SK-N-SH (cell line): ENCODE measurements around the gene EEF1AKMT4. TPM values are rescaled to one million over a fixed set of nuclear protein-coding genes. Genes with fewer than 3 reads are reported as not detected.

ENCODE experiments used
- CTCF ChIA-PET: fragments of 300-600, 350-600 bp; formaldehyde crosslinking; extraction: SDS; loops from one replicate; lab custom pipeline; 2021; lab: Yijun Ruan, JAX
- POLR2A ChIA-PET: fragments of 350-600 bp; sonication (Branson Sonifier 250); formaldehyde crosslinking; extraction: SDS; loops from one replicate; lab custom pipeline; 2020; ENCODE audit warnings: antibody characterized with exemption, inconsistent platforms; lab: Yijun Ruan, JAX
- DNase-seq: peaks from one replicate; pipeline ENCODE4 v3.0.0; 2012
- H2AFZ ChIP-seq: fragments of 200-600 bp; sonication (generic); 2 replicates; pipeline ENCODE4 v1.8.1; 2016; ENCODE audit warnings: antibody characterized with exemption, mild to moderate bottlenecking, low read depth
- H3F3A ChIP-seq: fragments of 200-600 bp; sonication (generic); replicated peaks from 2 replicates; pipeline ENCODE3; 2016; ENCODE audit warnings: antibody characterized with exemption, mild to moderate bottlenecking; ENCODE audit not compliant: insufficient read depth
- H3K27ac ChIP-seq, 2 experiments: fragments of 200-500 bp in 1 of 2; fragments of 200-600 bp in 1 of 2; sonication (Bioruptor generic) in 1 of 2; sonication (generic), shearing (Covaris generic) in 1 of 2; 2 replicates each; pipeline versions ENCODE4 v1.5.1 to v1.6.1; 2014 to 2016; ENCODE audit warnings: low read depth in 2 of 2, inconsistent platforms in 1 of 2, low read length in 1 of 2, mild to moderate bottlenecking in 1 of 2, mixed read lengths in 1 of 2
- H3K27me3 ChIP-seq: fragments of 200-600 bp; sonication (generic), shearing (Covaris generic); 2 replicates; pipeline ENCODE4 v1.6.1; 2016; ENCODE audit warnings: mixed run types; ENCODE audit not compliant: insufficient read depth
- H3K36me3 ChIP-seq, 2 experiments: fragments of 200-500 bp in 1 of 2; fragments of 200-600 bp in 1 of 2; sonication (Bioruptor generic) in 1 of 2; sonication (generic) in 1 of 2; replicated peaks in 1 of 2; 2 replicates each; pipeline versions ENCODE3 to v1.5.1; 2014 to 2016; ENCODE audit warnings: low read length in 1 of 2, mild to moderate bottlenecking in 1 of 2; ENCODE audit not compliant: insufficient read depth in 2 of 2, control insufficient read depth in 1 of 2
- H3K4me1 ChIP-seq, 2 experiments: fragments of 200-500 bp in 1 of 2; fragments of 200-600 bp in 1 of 2; sonication (Bioruptor generic) in 1 of 2; sonication (generic), shearing (Covaris generic) in 1 of 2; 2 replicates each; pipeline versions ENCODE4 v1.5.1 to v1.6.1; 2014 to 2016; ENCODE audit warnings: low read depth in 1 of 2, low read length in 1 of 2, mixed run types in 1 of 2; ENCODE audit not compliant: insufficient read depth in 2 of 2, control insufficient read depth in 1 of 2
- H3K4me2 ChIP-seq: fragments of 200-600 bp; sonication (generic), shearing (Covaris generic); 2 replicates; pipeline ENCODE4 v1.6.1; 2017; ENCODE audit warnings: mixed run types
- H3K4me3 ChIP-seq, 2 experiments: fragments of 200-500 bp in 1 of 2; fragments of 200-600 bp in 1 of 2; sonication (Bioruptor generic) in 1 of 2; sonication (generic), shearing (Covaris generic) in 1 of 2; 2 replicates each; pipeline versions ENCODE4 v1.5.1 to v1.8.1; 2014 to 2016; ENCODE audit warnings: low read depth in 2 of 2, inconsistent platforms in 1 of 2, low read length in 1 of 2, mild to moderate bottlenecking in 1 of 2, mixed read lengths in 1 of 2, moderate library complexity in 1 of 2
- H3K79me2 ChIP-seq: fragments of 200-600 bp; sonication (generic); 2 replicates; pipeline ENCODE4 v1.8.1; 2017; ENCODE audit warnings: mild to moderate bottlenecking; ENCODE audit not compliant: insufficient read depth
- H3K9ac ChIP-seq: fragments of 200-600 bp; sonication (generic); 2 replicates; pipeline ENCODE4 v1.6.1; 2017; ENCODE audit warnings: mixed run types
- H3K9me2 ChIP-seq: fragments of 200-600 bp; sonication (generic); 2 replicates; pipeline ENCODE4 v1.6.1; 2017; ENCODE audit warnings: mixed run types
- H3K9me3 ChIP-seq: fragments of 200-600 bp; sonication (generic); 2 replicates; pipeline ENCODE4 v1.6.1; 2017; ENCODE audit warnings: mixed run types, mild to moderate bottlenecking, moderate library complexity
- H4K20me1 ChIP-seq: fragments of 200-600 bp; sonication (generic); 2 replicates; pipeline ENCODE4 v1.6.1; 2017; ENCODE audit warnings: mild to moderate bottlenecking, mixed run types; ENCODE audit not compliant: insufficient read depth
- ELF1 ChIP-seq: IDR thresholded peaks from 2 replicates; pipeline ENCODE4 v1.4.0; 2012
- EP300 ChIP-seq, 2 experiments: IDR thresholded peaks; 2 replicates each; pipeline versions ENCODE4 v1.4.0 to v1.6.1; 2012; ENCODE audit warnings: borderline replicate concordance in 1 of 2, low read depth in 1 of 2, low read length in 1 of 2
- EZH2phosphoT487 ChIP-seq: fragments of 200-600 bp; sonication (generic); IDR thresholded peaks from 2 replicates; pipeline ENCODE4 v1.6.1; 2017; ENCODE audit warnings: low read depth, mixed run types, mild to moderate bottlenecking, antibody characterized with exemption, moderate library complexity, borderline replicate concordance
- FOXJ3 ChIP-seq: sonication (generic); formaldehyde crosslinking; IDR thresholded peaks from 2 replicates; pipeline ENCODE4 v1.5.1; 2020; ENCODE audit warnings: mild to moderate bottlenecking, missing genetic modification reagents
- FOXM1 ChIP-seq: IDR thresholded peaks from 2 replicates; pipeline ENCODE4 v1.4.0; 2012; ENCODE audit warnings: low read depth, mild to moderate bottlenecking
- GATA2 ChIP-seq: sonication (generic); formaldehyde crosslinking; IDR thresholded peaks from 2 replicates; pipeline ENCODE4 v1.5.0; 2020; ENCODE audit warnings: mild to moderate bottlenecking, missing genetic modification reagents
- MEF2A ChIP-seq: IDR thresholded peaks from 2 replicates; pipeline ENCODE4 v1.4.0; 2012; ENCODE audit warnings: low read depth, borderline replicate concordance
- MXI1 ChIP-seq: IDR thresholded peaks from 2 replicates; pipeline ENCODE4 v1.6.1; 2012; ENCODE audit warnings: mild to moderate bottlenecking, low read depth, low read length, improper control_type of control experiment
- RAD21 ChIP-seq: IDR thresholded peaks from 2 replicates; pipeline ENCODE4 v1.6.1; 2012; ENCODE audit warnings: mild to moderate bottlenecking, low read length
- RCOR1 ChIP-seq: fragments of 150-350 bp; IDR thresholded peaks from 2 replicates; pipeline ENCODE4 v1.6.1; 2017; ENCODE audit warnings: antibody characterized with exemption, low read length
- RXRA ChIP-seq: IDR thresholded peaks from 2 replicates; pipeline ENCODE4 v1.4.0; 2012; ENCODE audit warnings: low read depth, mild to moderate bottlenecking, borderline replicate concordance
- SIN3A ChIP-seq: IDR thresholded peaks from 2 replicates; pipeline ENCODE4 v1.6.1; 2012; ENCODE audit warnings: low read depth, mild to moderate bottlenecking, low read length, moderate library complexity, borderline replicate concordance
- SMC3 ChIP-seq: IDR thresholded peaks from 2 replicates; pipeline ENCODE4 v1.6.1; 2012; ENCODE audit warnings: low read depth, low read length, improper control_type of control experiment
- WGBS: methylation state at CpG from one replicate; pipeline ENCODE4 v1.1.6; 2017; ENCODE audit warnings: low lambda C conversion rate; 5-methylcytosine and 5-hydroxymethylcytosine counted together
- polyA plus RNA-seq, 3 experiments: library from polyadenylated mRNA; depleted of rRNA; stranded (reverse); fragments of >200 nt; gene quantifications; 2 replicates each; pipeline ENCODE4 v1.2.3, GENCODE V29; 2012
- TF ChIP-seq, protein P1 (sequence below): IDR thresholded peaks from 2 replicates; pipeline ENCODE4 v1.4.0; 2012; ENCODE audit warnings: low read depth, borderline replicate concordance
- TF ChIP-seq, protein P2 (sequence below): IDR thresholded peaks from 2 replicates; pipeline ENCODE4 v1.4.0; 2012; ENCODE audit warnings: low read depth, borderline replicate concordance
- TF ChIP-seq, protein P3 (sequence below): fragments of 150-350 bp; IDR thresholded peaks from 2 replicates; pipeline ENCODE4 v1.6.1; 2016; ENCODE audit warnings: mild to moderate bottlenecking, low read depth, low read length
- TF ChIP-seq, protein P4 (sequence below): IDR thresholded peaks from 2 replicates; pipeline ENCODE4 v1.6.1; 2012; ENCODE audit warnings: mild to moderate bottlenecking, low read depth, low read length, moderate library complexity
- TF ChIP-seq, protein P5 (sequence below): IDR thresholded peaks from 2 replicates; pipeline ENCODE4; 2012
- TF ChIP-seq, protein P6 (sequence below): fragments of 200-600 bp; sonication (generic); IDR thresholded peaks from 2 replicates; pipeline ENCODE4 v1.6.1; 2017; ENCODE audit warnings: antibody characterized with exemption, mild to moderate bottlenecking, moderate library complexity
- TF ChIP-seq, protein P7 (sequence below): IDR thresholded peaks from 2 replicates; pipeline ENCODE4 v1.4.0; 2012; ENCODE audit warnings: low read depth

EEF1AKMT4 gene
- polyA plus RNA-seq, 1 of the 3 experiments (the other 2 are of a cell fraction), result 9.3 TPM

DNA sequence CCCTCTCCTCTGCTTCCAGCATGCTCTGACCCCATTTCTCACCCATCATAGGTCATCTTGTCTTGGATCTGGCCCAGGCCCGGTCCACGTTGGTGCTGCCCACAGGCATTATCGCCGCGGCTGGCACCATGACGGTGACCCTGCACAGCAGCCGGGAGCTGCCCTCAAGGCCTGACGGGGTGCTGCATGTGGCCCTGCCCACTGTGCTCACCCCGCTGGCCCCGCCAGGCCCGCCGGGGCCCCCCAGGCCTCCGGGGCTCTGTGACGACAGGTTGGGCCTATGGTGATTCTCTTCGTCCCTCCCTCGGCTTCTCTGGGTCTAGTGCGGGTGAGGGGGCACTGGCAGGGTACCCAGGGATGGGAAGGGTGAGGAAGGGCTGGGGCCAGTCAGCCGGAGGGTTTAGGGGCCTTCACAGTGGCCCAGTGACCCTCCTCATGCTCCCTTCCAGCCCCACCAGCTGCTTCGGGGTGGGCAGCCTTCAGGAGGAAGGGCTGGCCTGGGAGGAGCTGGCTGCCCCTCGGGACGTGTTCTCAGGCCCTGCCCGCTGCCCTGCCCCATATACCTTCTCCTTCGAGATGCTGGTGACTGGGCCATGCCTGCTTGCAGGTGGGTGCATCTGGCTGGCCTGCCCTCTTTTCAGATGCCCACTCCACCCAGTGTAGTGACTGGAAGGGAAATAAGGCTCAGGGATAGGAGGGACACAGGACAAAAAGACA is 16.2 kb upstream of the EEF1AKMT4 start:
- peaks cover 27% of the 10 kb centered on the region for H3K27me3 ChIP-seq
- POLR2A ChIA-PET, result interaction anchor here (0.9 kb wide), 1 partner anchor 9 kb away, joined by 3 read pairs; no protein-coding TSS in a partner anchor
- H3K79me2 ChIP-seq, result no peaks in the 10 kb centered on the region
- no peaks in the 10 kb centered on the region for H3K9me3 ChIP-seq
- H3K4me3 ChIP-seq, result no peak overlapping the region
- no peaks in the 10 kb centered on the region for H3F3A ChIP-seq
- 90% methylated on average over 12 of the region's 23 CpGs for WGBS
- H3K27ac ChIP-seq, result no peak overlapping the region
- H3K9ac ChIP-seq, result no peak overlapping the region
- no peak overlapping the region for H3K4me2 ChIP-seq
- TF ChIP-seq ELF1 (no peak), RAD21 (no peak), GATA2 (CRISPR knock-in tag) (no peak), RCOR1 (no peak), SIN3A (no peak), EP300 (IDR thresholded peaks at IDR 0.05; ENCODE audit: borderline replicate concordance in 1 of 2, low read depth in 1 of 2, low read length in 1 of 2) (no peak), MEF2A (no peak), SMC3 (no peak), FOXM1 (no peak), RXRA (no peak), FOXJ3 (no peak), EZH2phosphoT487 (no peak), MXI1 (no peak)
- TF ChIP-seq, protein P1, sequence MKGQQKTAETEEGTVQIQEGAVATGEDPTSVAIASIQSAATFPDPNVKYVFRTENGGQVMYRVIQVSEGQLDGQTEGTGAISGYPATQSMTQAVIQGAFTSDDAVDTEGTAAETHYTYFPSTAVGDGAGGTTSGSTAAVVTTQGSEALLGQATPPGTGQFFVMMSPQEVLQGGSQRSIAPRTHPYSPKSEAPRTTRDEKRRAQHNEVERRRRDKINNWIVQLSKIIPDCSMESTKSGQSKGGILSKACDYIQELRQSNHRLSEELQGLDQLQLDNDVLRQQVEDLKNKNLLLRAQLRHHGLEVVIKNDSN, result no peak
- TF ChIP-seq, protein P2, sequence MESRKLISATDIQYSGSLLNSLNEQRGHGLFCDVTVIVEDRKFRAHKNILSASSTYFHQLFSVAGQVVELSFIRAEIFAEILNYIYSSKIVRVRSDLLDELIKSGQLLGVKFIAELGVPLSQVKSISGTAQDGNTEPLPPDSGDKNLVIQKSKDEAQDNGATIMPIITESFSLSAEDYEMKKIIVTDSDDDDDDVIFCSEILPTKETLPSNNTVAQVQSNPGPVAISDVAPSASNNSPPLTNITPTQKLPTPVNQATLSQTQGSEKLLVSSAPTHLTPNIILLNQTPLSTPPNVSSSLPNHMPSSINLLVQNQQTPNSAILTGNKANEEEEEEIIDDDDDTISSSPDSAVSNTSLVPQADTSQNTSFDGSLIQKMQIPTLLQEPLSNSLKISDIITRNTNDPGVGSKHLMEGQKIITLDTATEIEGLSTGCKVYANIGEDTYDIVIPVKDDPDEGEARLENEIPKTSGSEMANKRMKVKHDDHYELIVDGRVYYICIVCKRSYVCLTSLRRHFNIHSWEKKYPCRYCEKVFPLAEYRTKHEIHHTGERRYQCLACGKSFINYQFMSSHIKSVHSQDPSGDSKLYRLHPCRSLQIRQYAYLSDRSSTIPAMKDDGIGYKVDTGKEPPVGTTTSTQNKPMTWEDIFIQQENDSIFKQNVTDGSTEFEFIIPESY, result no peak
- TF ChIP-seq, protein P3, sequence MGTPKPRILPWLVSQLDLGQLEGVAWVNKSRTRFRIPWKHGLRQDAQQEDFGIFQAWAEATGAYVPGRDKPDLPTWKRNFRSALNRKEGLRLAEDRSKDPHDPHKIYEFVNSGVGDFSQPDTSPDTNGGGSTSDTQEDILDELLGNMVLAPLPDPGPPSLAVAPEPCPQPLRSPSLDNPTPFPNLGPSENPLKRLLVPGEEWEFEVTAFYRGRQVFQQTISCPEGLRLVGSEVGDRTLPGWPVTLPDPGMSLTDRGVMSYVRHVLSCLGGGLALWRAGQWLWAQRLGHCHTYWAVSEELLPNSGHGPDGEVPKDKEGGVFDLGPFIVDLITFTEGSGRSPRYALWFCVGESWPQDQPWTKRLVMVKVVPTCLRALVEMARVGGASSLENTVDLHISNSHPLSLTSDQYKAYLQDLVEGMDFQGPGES, result no peak
- TF ChIP-seq, protein P4, sequence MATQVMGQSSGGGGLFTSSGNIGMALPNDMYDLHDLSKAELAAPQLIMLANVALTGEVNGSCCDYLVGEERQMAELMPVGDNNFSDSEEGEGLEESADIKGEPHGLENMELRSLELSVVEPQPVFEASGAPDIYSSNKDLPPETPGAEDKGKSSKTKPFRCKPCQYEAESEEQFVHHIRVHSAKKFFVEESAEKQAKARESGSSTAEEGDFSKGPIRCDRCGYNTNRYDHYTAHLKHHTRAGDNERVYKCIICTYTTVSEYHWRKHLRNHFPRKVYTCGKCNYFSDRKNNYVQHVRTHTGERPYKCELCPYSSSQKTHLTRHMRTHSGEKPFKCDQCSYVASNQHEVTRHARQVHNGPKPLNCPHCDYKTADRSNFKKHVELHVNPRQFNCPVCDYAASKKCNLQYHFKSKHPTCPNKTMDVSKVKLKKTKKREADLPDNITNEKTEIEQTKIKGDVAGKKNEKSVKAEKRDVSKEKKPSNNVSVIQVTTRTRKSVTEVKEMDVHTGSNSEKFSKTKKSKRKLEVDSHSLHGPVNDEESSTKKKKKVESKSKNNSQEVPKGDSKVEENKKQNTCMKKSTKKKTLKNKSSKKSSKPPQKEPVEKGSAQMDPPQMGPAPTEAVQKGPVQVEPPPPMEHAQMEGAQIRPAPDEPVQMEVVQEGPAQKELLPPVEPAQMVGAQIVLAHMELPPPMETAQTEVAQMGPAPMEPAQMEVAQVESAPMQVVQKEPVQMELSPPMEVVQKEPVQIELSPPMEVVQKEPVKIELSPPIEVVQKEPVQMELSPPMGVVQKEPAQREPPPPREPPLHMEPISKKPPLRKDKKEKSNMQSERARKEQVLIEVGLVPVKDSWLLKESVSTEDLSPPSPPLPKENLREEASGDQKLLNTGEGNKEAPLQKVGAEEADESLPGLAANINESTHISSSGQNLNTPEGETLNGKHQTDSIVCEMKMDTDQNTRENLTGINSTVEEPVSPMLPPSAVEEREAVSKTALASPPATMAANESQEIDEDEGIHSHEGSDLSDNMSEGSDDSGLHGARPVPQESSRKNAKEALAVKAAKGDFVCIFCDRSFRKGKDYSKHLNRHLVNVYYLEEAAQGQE, result no peak
- TF ChIP-seq, protein P5, sequence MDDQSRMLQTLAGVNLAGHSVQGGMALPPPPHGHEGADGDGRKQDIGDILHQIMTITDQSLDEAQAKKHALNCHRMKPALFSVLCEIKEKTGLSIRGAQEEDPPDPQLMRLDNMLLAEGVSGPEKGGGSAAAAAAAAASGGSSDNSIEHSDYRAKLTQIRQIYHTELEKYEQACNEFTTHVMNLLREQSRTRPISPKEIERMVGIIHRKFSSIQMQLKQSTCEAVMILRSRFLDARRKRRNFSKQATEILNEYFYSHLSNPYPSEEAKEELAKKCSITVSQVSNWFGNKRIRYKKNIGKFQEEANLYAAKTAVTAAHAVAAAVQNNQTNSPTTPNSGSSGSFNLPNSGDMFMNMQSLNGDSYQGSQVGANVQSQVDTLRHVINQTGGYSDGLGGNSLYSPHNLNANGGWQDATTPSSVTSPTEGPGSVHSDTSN, result no peak
- TF ChIP-seq, protein P6, sequence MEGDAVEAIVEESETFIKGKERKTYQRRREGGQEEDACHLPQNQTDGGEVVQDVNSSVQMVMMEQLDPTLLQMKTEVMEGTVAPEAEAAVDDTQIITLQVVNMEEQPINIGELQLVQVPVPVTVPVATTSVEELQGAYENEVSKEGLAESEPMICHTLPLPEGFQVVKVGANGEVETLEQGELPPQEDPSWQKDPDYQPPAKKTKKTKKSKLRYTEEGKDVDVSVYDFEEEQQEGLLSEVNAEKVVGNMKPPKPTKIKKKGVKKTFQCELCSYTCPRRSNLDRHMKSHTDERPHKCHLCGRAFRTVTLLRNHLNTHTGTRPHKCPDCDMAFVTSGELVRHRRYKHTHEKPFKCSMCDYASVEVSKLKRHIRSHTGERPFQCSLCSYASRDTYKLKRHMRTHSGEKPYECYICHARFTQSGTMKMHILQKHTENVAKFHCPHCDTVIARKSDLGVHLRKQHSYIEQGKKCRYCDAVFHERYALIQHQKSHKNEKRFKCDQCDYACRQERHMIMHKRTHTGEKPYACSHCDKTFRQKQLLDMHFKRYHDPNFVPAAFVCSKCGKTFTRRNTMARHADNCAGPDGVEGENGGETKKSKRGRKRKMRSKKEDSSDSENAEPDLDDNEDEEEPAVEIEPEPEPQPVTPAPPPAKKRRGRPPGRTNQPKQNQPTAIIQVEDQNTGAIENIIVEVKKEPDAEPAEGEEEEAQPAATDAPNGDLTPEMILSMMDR, result no peak
- TF ChIP-seq, protein P7, sequence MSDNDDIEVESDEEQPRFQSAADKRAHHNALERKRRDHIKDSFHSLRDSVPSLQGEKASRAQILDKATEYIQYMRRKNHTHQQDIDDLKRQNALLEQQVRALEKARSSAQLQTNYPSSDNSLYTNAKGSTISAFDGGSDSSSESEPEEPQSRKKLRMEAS, result no peak
- peaks cover 0 to 28% of the 10 kb centered on the region in 2 experiments; a peak in 2 of 4 replicates for H3K4me1 ChIP-seq
- no peak for DNase-seq
- no peaks in the 10 kb centered on the region for H4K20me1 ChIP-seq
- H3K9me2 ChIP-seq, result no peaks in the 10 kb centered on the region
- no peaks in the 10 kb centered on the region for H3K36me3 ChIP-seq
- no peak overlapping the region for H2AFZ ChIP-seq
- CTCF ChIA-PET, result interaction anchor here (0.9 to 2.6 kb wide), 13 partner anchors 7 to 337 kb away, joined by 3 to 8 read pairs (median 4); partner anchors contain the start of genes ABCC5 and EEF1AKMT4
